Body of pancreas (tissue), 4 donors: ENCODE measurements around the gene LCE1D. TPM values are rescaled to one million over a fixed set of nuclear protein-coding genes. Genes with fewer than 3 reads are reported as not detected.

Source experiments
- ATAC-seq: fragments of 150-250 bp; one replicate; pipeline ENCODE4 v1.9.1; 2016
- DNase-seq, 4 donors: peaks; one replicate each; pipeline ENCODE4 v3.0.0-alpha.2; 2019
- H3K27ac ChIP-seq, 4 donors: fragments of 200-600 bp; sonication (generic); 1 replicate in 3 of 4; 2 replicates in 1 of 4; pipeline versions ENCODE4 v1.5.1 to v1.6.1; 2016 to 2019; ENCODE audit warnings: mild to moderate bottlenecking in 1 of 4, mixed read lengths in 1 of 4, moderate library complexity in 1 of 4
- H3K27me3 ChIP-seq, 2 donors: fragments of 200-600 bp; sonication (generic); one replicate each; pipeline ENCODE4 v1.6.0; 2016; ENCODE audit warnings: mild to moderate bottlenecking in 1 of 2
- H3K36me3 ChIP-seq, 2 donors: fragments of 200-600 bp; sonication (generic); replicated peaks in 1 of 2; 2 replicates each; pipeline ENCODE4 v1.5.1; 2016; ENCODE audit warnings: low read depth in 2 of 2; ENCODE audit not compliant: insufficient read depth in 1 of 2
- H3K4me1 ChIP-seq: fragments of 200-600 bp; sonication (generic); one replicate; pipeline ENCODE4 v1.6.0; 2016
- H3K4me3 ChIP-seq, 2 donors: fragments of 200-600 bp; sonication (generic); 1 replicate in 1 of 2; 2 replicates in 1 of 2; pipeline ENCODE4 v1.5.1; 2016 to 2019
- H3K9me3 ChIP-seq, 3 donors: fragments of 200-600 bp; sonication (generic); 1 replicate in 2 of 3; 2 replicates in 1 of 3; pipeline ENCODE4 v1.5.1; 2016
- CTCF ChIP-seq, 7 experiments: fragments of 450-650 bp in 4 of 7; fragments of 200-600 bp in 3 of 7; sonication (generic) in 3 of 7; IDR thresholded peaks; one replicate each; pipeline ENCODE4 v1.5.1; 2016 to 2019; ENCODE audit warnings: antibody characterized with exemption in 7 of 7
- POLR2A ChIP-seq, 3 donors: fragments of 450-650 bp; IDR thresholded peaks; one replicate each; pipeline ENCODE4 v1.6.1; 2016; ENCODE audit warnings: antibody characterized with exemption in 3 of 3, mild to moderate bottlenecking in 2 of 3
- WGBS, 2 donors: methylation state at CpG; one replicate each; pipeline ENCODE4 v1.1.5; 2017; 5-methylcytosine and 5-hydroxymethylcytosine counted together
- intact Hi-C: fragments of 100-400 bp; cut with DNase I; formaldehyde crosslinking; loops from one replicate; pipeline ENCODE4 v1.15.1; 2023
- total RNA-seq, 2 donors: library from RNA; depleted of rRNA; stranded (reverse); fragments of >200 nt; gene quantifications; one replicate each; pipeline ENCODE4 v1.1.0, GENCODE V29; 2016

The LCE1D gene
- total RNA-seq, 2 donors from 2014 or later, result not detected

- no peak for ATAC-seq
- Histone ChIP-seq H3K27ac (no peak overlapping the region), H3K27me3 (no peaks in the 10 kb centered on the region), H3K9me3 (no peaks in the 10 kb centered on the region), H3K4me3 (no peak overlapping the region), H3K36me3 (no peaks in the 10 kb centered on the region), H3K4me1 (no peaks in the 10 kb centered on the region)
- no peak for DNase-seq
- intact Hi-C loops, result no loop called here
- no peak for TF ChIP-seq CTCF (IDR thresholded peaks at IDR 0.05)
- TF ChIP-seq POLR2A (IDR thresholded peaks at IDR 0.05), result no peak
Measured at GRCh38 chr1:152824964-152825363, 28.4 kb downstream of the LCE1D start.

- no peaks in the 10 kb centered on the region for H3K9me3 ChIP-seq
- no peaks in the 10 kb centered on the region for H3K4me1 ChIP-seq
- no peak within 1 kb of the TSS for H3K4me3 ChIP-seq
- ATAC-seq (no peak), DNase-seq (no peak)
- no peak within 1 kb of the TSS for H3K27ac ChIP-seq
- intact Hi-C loops, result no loop called here
- 35 to 67% methylated on average over 2 of the region's 2 CpGs for WGBS, 2 donors
- TF ChIP-seq POLR2A (IDR thresholded peaks at IDR 0.05) (no peak), CTCF (IDR thresholded peaks at IDR 0.05) (no peak)
- H3K27me3 ChIP-seq, result no peaks in the 10 kb centered on the region
- no peaks in the 10 kb centered on the region for H3K36me3 ChIP-seq
Measured at GRCh38 chr1:152827173-152827572, 30.7 kb downstream of the LCE1D start, which contains the start of gene LCE1A. LCE1A (plus strand) TSS chr1:152827473; CDS start chr1:152827473, 0 bp downstream.

- DNase-seq (no peak), ATAC-seq (no peak)
- 39 to 43% methylated on average over 2 of the region's 2 CpGs for WGBS, 2 donors
- Histone ChIP-seq H3K27me3 (no peaks in the 10 kb centered on the region), H3K36me3 (no peaks in the 10 kb centered on the region), H3K4me1 (no peaks in the 10 kb centered on the region), H3K9me3 (no peaks in the 10 kb centered on the region), H3K27ac (no peak overlapping the region), H3K4me3 (no peak overlapping the region)
- TF ChIP-seq CTCF (IDR thresholded peaks at IDR 0.05), result no peak
- no peak for TF ChIP-seq POLR2A (IDR thresholded peaks at IDR 0.05)
- intact Hi-C loops, result no loop called here
Measured at GRCh38 chr1:152836870-152837269, 40.3 kb downstream of the LCE1D start.

GRCh38 chr1:152842556-152842955, 46.0 kb downstream of the LCE1D start, which contains the start of gene LCE6A:
LCE6A (plus strand) TSS chr1:152842856; CDS start chr1:152843521, 665 bp downstream.
- 57 to 80% methylated on average over 3 of the region's 3 CpGs for WGBS, 2 donors
- DNase-seq (no peak), ATAC-seq (no peak)
- no peak within 1 kb of the TSS for H3K4me3 ChIP-seq
- H3K27me3 ChIP-seq, result no peaks in the 10 kb centered on the region
- no peak for TF ChIP-seq CTCF (IDR thresholded peaks at IDR 0.05)
- no peak for TF ChIP-seq POLR2A (IDR thresholded peaks at IDR 0.05)
- H3K27ac ChIP-seq, result no peak within 1 kb of the TSS
- no peaks in the 10 kb centered on the region for H3K4me1 ChIP-seq
- no peaks in the 10 kb centered on the region for H3K36me3 ChIP-seq
- no peaks in the 10 kb centered on the region for H3K9me3 ChIP-seq
- intact Hi-C loops, result no loop called here

Other genes with a start within 250 kb of the LCE1D start
- gene LCE3E, start 229.9 kb upstream of the LCE1D start, total RNA-seq, result not detected
- not detected for gene LCE3D, start 216.2 kb upstream of the LCE1D start, total RNA-seq
- not detected for gene LCE3C, start 196.5 kb upstream of the LCE1D start, total RNA-seq
- not detected for gene LCE3B, start 182.9 kb upstream of the LCE1D start, total RNA-seq
- gene LCE3A, start 173.6 kb upstream of the LCE1D start, total RNA-seq, result not detected
- not detected for gene LCE2D, start 133.3 kb upstream of the LCE1D start, total RNA-seq
- gene LCE2C, start 121.4 kb upstream of the LCE1D start, total RNA-seq, result not detected
- gene LCE2B, start 110.6 kb upstream of the LCE1D start, total RNA-seq, result not detected
- not detected for gene LCE2A, start 98.4 kb upstream of the LCE1D start, total RNA-seq
- not detected for gene LCE4A, start 88.6 kb upstream of the LCE1D start, total RNA-seq
- not detected for gene KPRP, start 38.7 kb upstream of the LCE1D start, total RNA-seq
- not detected for gene LCE1F, start 21.6 kb upstream of the LCE1D start, total RNA-seq
- gene LCE1E, start 10.5 kb upstream of the LCE1D start, total RNA-seq, result not detected
- gene LCE1C, start 9.9 kb downstream of the LCE1D start, total RNA-seq, result not detected
- not detected for gene LCE1B, start 15.2 kb downstream of the LCE1D start, total RNA-seq
- not detected for gene LCE1A, start 30.8 kb downstream of the LCE1D start, total RNA-seq
- gene LCE6A, start 46.1 kb downstream of the LCE1D start, total RNA-seq, result not detected
- gene LCE7A, start 63.3 kb downstream of the LCE1D start, total RNA-seq, result not detected
- gene SMCP, start 81.6 kb downstream of the LCE1D start, total RNA-seq, result not detected
- not detected for gene IVL, start 111.8 kb downstream of the LCE1D start, total RNA-seq
- not detected for gene SPRR5, start 150.5 kb downstream of the LCE1D start, total RNA-seq
- gene SPRR4, start 173.9 kb downstream of the LCE1D start, total RNA-seq, result not detected
- gene SPRR1A, start 187.4 kb downstream of the LCE1D start, total RNA-seq, result not detected
- not detected for gene SPRR3, start 205.0 kb downstream of the LCE1D start, total RNA-seq
- not detected for gene SPRR1B, start 234.5 kb downstream of the LCE1D start, total RNA-seq
- gene SPRR2D, start 244.4 kb downstream of the LCE1D start, total RNA-seq, result not detected